Hepatocyte (in vitro differentiated cells): ENCODE data around the gene MINAR2. TPM values are rescaled to one million over a fixed set of nuclear protein-coding genes. Genes with fewer than 3 reads are reported as not detected.

Experiments used
- DNase-seq: peaks from one replicate; pipeline ENCODE4 v3.0.0-alpha.2; 2016; ENCODE audit warnings: low spot score
- H2AFZ ChIP-seq: fragments of 200-600 bp; sonication (generic); 2 replicates; pipeline ENCODE4 v1.6.0; 2016; ENCODE audit warnings: antibody characterized with exemption, mild to moderate bottlenecking
- H3K27ac ChIP-seq: fragments of 200-600 bp; sonication (generic); 2 replicates; pipeline ENCODE4 v1.5.1; 2016; ENCODE audit warnings: mild to moderate bottlenecking
- H3K27me3 ChIP-seq: fragments of 200-600 bp; sonication (generic); 2 replicates; pipeline ENCODE4 v1.6.1; 2016
- H3K36me3 ChIP-seq: fragments of 200-600 bp; sonication (generic); replicated peaks from 2 replicates; pipeline ENCODE4 v1.5.1; 2016; ENCODE audit warnings: low read depth; ENCODE audit not compliant: insufficient read depth
- H3K4me1 ChIP-seq: fragments of 200-600 bp; sonication (generic); 2 replicates; pipeline ENCODE4 v1.5.1; 2016; ENCODE audit warnings: mild to moderate bottlenecking, moderate library complexity; ENCODE audit not compliant: insufficient read depth
- H3K4me2 ChIP-seq: fragments of 200-600 bp; sonication (generic); 2 replicates; pipeline ENCODE4 v1.6.0; 2016
- H3K4me3 ChIP-seq: fragments of 200-600 bp; sonication (generic); 2 replicates; pipeline ENCODE4 v1.5.1; 2016; ENCODE audit warnings: mild to moderate bottlenecking
- H3K79me2 ChIP-seq: fragments of 200-600 bp; sonication (generic); 2 replicates; pipeline ENCODE4 v1.6.0; 2017; ENCODE audit warnings: mild to moderate bottlenecking
- H3K9me2 ChIP-seq: fragments of 200-600 bp; sonication (generic); replicated peaks from 2 replicates; pipeline ENCODE4 v1.6.0; 2017; ENCODE audit warnings: mild to moderate bottlenecking; ENCODE audit not compliant: insufficient read depth
- H3K9me3 ChIP-seq: fragments of 200-600 bp; sonication (generic); 2 replicates; pipeline ENCODE4 v1.5.1; 2016; ENCODE audit warnings: low read depth, mild to moderate bottlenecking
- H4K20me1 ChIP-seq: fragments of 200-600 bp; sonication (generic); 2 replicates; pipeline ENCODE4 v1.6.0; 2016; ENCODE audit warnings: mild to moderate bottlenecking; ENCODE audit not compliant: insufficient read depth, poor library complexity, severe bottlenecking
- CTCF ChIP-seq: fragments of 200-600 bp; sonication (generic); IDR thresholded peaks from 2 replicates; pipeline ENCODE4 v1.5.1; 2016; ENCODE audit warnings: antibody characterized with exemption, mild to moderate bottlenecking; ENCODE audit not compliant: poor library complexity
- EZH2 ChIP-seq: fragments of 200-600 bp; sonication (generic); IDR thresholded peaks from 2 replicates; pipeline ENCODE4 v1.6.1; 2016; ENCODE audit warnings: antibody characterized with exemption, mild to moderate bottlenecking, borderline replicate concordance
- EZH2phosphoT487 ChIP-seq: fragments of 200-600 bp; sonication (generic); IDR thresholded peaks from one replicate; pipeline ENCODE4 v1.6.1; 2018; ENCODE audit warnings: antibody characterized with exemption, mild to moderate bottlenecking, low read depth, moderate library complexity; ENCODE audit not compliant: unreplicated experiment, severe bottlenecking
- WGBS: methylation state at CpG from one replicate; pipeline ENCODE4 v1.1.6; 2016; ENCODE audit warnings: low lambda C conversion rate; ENCODE audit errors: missing lambda C conversion rate; 5-methylcytosine and 5-hydroxymethylcytosine counted together
- polyA plus RNA-seq: library from polyadenylated mRNA; unstranded; fragments of >200 nt; fragmentation: Nextera tagmentation; extraction: Ambion mirVana; gene quantifications from 2 replicates; pipeline ENCODE4 v1.2.1, GENCODE V29; 2016
- total RNA-seq: library from RNA; depleted of rRNA; stranded (reverse); fragments of >200 nt; gene quantifications from 2 replicates; pipeline ENCODE4 v1.2.3, GENCODE V29; 2014

The MINAR2 gene
- total and polyA plus RNA-seq, 2 experiments from 2014 or later, result 0.08 TPM; not detected in 1

- Histone ChIP-seq H3K9me3 (no peaks in the 10 kb centered on the region), H3K36me3 (no peaks in the 10 kb centered on the region), H4K20me1 (no peaks in the 10 kb centered on the region), H3K9me2 (no peaks in the 10 kb centered on the region), H3K4me1 (no peaks in the 10 kb centered on the region), H3K4me3 (no peak overlapping the region), H3K27ac (no peak overlapping the region), H3K27me3 (no peaks in the 10 kb centered on the region), H3K79me2 (no peaks in the 10 kb centered on the region), H2AFZ (no peak overlapping the region), H3K4me2 (no peak overlapping the region)
- 69% methylated on average over 2 of the region's 2 CpGs for WGBS
- DNase-seq, result no peak
- TF ChIP-seq EZH2phosphoT487 (no peak), EZH2 (no peak), CTCF (no peak)
These were observed 33.7 kb downstream of the MINAR2 start for GRCh38 chr5:129781594-129781993.

- 86% methylated on average over 5 of the region's 5 CpGs for WGBS
- TF ChIP-seq EZH2phosphoT487, result no peak
- TF ChIP-seq EZH2, result no peak
- TF ChIP-seq CTCF, result no peak
- no peaks in the 10 kb centered on the region for H3K9me3 ChIP-seq
- no peak overlapping the region for H2AFZ ChIP-seq
- H3K79me2 ChIP-seq, result no peaks in the 10 kb centered on the region
- no peak overlapping the region for H3K27ac ChIP-seq
- no peak overlapping the region for H3K4me2 ChIP-seq
- DNase-seq, result no peak
- no peaks in the 10 kb centered on the region for H3K9me2 ChIP-seq
- no peaks in the 10 kb centered on the region for H4K20me1 ChIP-seq
- no peaks in the 10 kb centered on the region for H3K4me1 ChIP-seq
- H3K27me3 ChIP-seq, result no peaks in the 10 kb centered on the region
- no peaks in the 10 kb centered on the region for H3K36me3 ChIP-seq
- no peak overlapping the region for H3K4me3 ChIP-seq
These were observed 55.5 kb downstream of the MINAR2 start for GRCh38 chr5:129803403-129803802.

- WGBS, result 56% methylated on average over 7 of the region's 7 CpGs
These were observed 56.8 kb downstream of the MINAR2 start for GRCh38 chr5:129804705-129805104.

GRCh38 chr5:129807162-129807814 is 59.4 kb downstream of the MINAR2 start:
- H3K4me2 ChIP-seq, result no peak overlapping the region
- DNase-seq, result no peak
- 75% methylated on average over 3 of the region's 3 CpGs for WGBS
- no peak overlapping the region for H3K4me3 ChIP-seq
- no peaks in the 10 kb centered on the region for H4K20me1 ChIP-seq
- H3K27me3 ChIP-seq, result no peaks in the 10 kb centered on the region
- no peaks in the 10 kb centered on the region for H3K9me2 ChIP-seq
- no peaks in the 10 kb centered on the region for H3K4me1 ChIP-seq
- no peaks in the 10 kb centered on the region for H3K9me3 ChIP-seq
- TF ChIP-seq EZH2phosphoT487 (no peak), EZH2 (no peak), CTCF (no peak)
- no peaks in the 10 kb centered on the region for H3K79me2 ChIP-seq
- H2AFZ ChIP-seq, result no peak overlapping the region
- no peaks in the 10 kb centered on the region for H3K36me3 ChIP-seq
- H3K27ac ChIP-seq, result no peak overlapping the region

More at GRCh38 chr5:129804705-129805104, 56.8 kb downstream of the MINAR2 start:
- Histone ChIP-seq H3K4me2 (no peak overlapping the region), H3K79me2 (no peaks in the 10 kb centered on the region), H3K4me3 (no peak overlapping the region), H3K27ac (no peak overlapping the region), H3K36me3 (no peaks in the 10 kb centered on the region), H3K9me3 (no peaks in the 10 kb centered on the region), H2AFZ (no peak overlapping the region), H3K27me3 (no peaks in the 10 kb centered on the region), H3K4me1 (no peaks in the 10 kb centered on the region), H4K20me1 (no peaks in the 10 kb centered on the region), H3K9me2 (no peaks in the 10 kb centered on the region)
- TF ChIP-seq EZH2phosphoT487 (no peak), EZH2 (no peak)
- DNase-seq, result no peak
